ENCODE data around the gene EYA4.
"Not testable (repeated sequence)": the region's sequence is repeated elsewhere in the genome, so short reads cannot be mapped to it uniquely, and the experiment has no call there.

EYA4 gene

GRCh38 chr6:133390168-133390567 lies 149.0 kb downstream of the EYA4 start:
- TF ChIP-seq POLR2A (IDR thresholded peaks at IDR 0.05; ENCODE audit: low read depth, low read length) (no peak), TAF1 (IDR thresholded peaks at IDR 0.05; ENCODE audit: borderline replicate concordance, low read depth, low read length) (no peak), POLR2AphosphoS5 (IDR thresholded peaks at IDR 0.05; ENCODE audit: low read depth, low read length) (no peak)
- FAIRE-seq (no peak), DNase-seq (ENCODE audit: insufficient read length) (no peak)

GRCh38 chr6:133392015-133392414 lies 150.9 kb downstream of the EYA4 start:
- TF ChIP-seq POLR2A (IDR thresholded peaks at IDR 0.05; ENCODE audit: low read depth, low read length) = no peak
- no peak for TF ChIP-seq TAF1 (IDR thresholded peaks at IDR 0.05; ENCODE audit: borderline replicate concordance, low read depth, low read length)
- no peak for TF ChIP-seq POLR2AphosphoS5 (IDR thresholded peaks at IDR 0.05; ENCODE audit: low read depth, low read length)
- DNase-seq (ENCODE audit: insufficient read length) (no peak), FAIRE-seq (no peak)

- TF ChIP-seq TAF1 (IDR thresholded peaks at IDR 0.05; ENCODE audit: borderline replicate concordance, low read depth, low read length) (no peak), POLR2AphosphoS5 (IDR thresholded peaks at IDR 0.05; ENCODE audit: low read depth, low read length) (no peak)
- FAIRE-seq = no peak
- DNase-seq (ENCODE audit: insufficient read length) = no peak
Measured at GRCh38 chr6:133392641-133393040, 151.5 kb downstream of the EYA4 start.

- no peak for TF ChIP-seq TAF1 (IDR thresholded peaks at IDR 0.05; ENCODE audit: borderline replicate concordance, low read depth, low read length)
- DNase-seq (ENCODE audit: insufficient read length) (no peak), FAIRE-seq (no peak)
Measured at GRCh38 chr6:133393891-133394290, 152.7 kb downstream of the EYA4 start.

GRCh38 chr6:133394630-133395029 lies 153.5 kb downstream of the EYA4 start:
- DNase-seq (ENCODE audit: insufficient read length) (no peak), FAIRE-seq (no peak)
- no peak for TF ChIP-seq TAF1 (IDR thresholded peaks at IDR 0.05; ENCODE audit: borderline replicate concordance, low read depth, low read length)
- no peak for TF ChIP-seq POLR2AphosphoS5 (IDR thresholded peaks at IDR 0.05; ENCODE audit: low read depth, low read length)
- TF ChIP-seq POLR2A (IDR thresholded peaks at IDR 0.05; ENCODE audit: low read depth, low read length) = no peak

GRCh38 chr6:133396233-133396983 lies 155.3 kb downstream of the EYA4 start:
- TF ChIP-seq POLR2A (IDR thresholded peaks at IDR 0.05; ENCODE audit: low read depth, low read length) (no peak), POLR2AphosphoS5 (IDR thresholded peaks at IDR 0.05; ENCODE audit: low read depth, low read length) (no peak), TAF1 (IDR thresholded peaks at IDR 0.05; ENCODE audit: borderline replicate concordance, low read depth, low read length) (no peak)
- no peak for FAIRE-seq
- no peak for DNase-seq (ENCODE audit: insufficient read length)

GRCh38 chr6:133396984-133397348 lies 155.8 kb downstream of the EYA4 start:
- no peak for FAIRE-seq
- DNase-seq (ENCODE audit: insufficient read length) = no peak
- no peak for TF ChIP-seq POLR2A (IDR thresholded peaks at IDR 0.05; ENCODE audit: low read depth, low read length)
- no peak for TF ChIP-seq TAF1 (IDR thresholded peaks at IDR 0.05; ENCODE audit: borderline replicate concordance, low read depth, low read length)
- TF ChIP-seq POLR2AphosphoS5 (IDR thresholded peaks at IDR 0.05; ENCODE audit: low read depth, low read length) = no peak

GRCh38 chr6:133397601-133398000 lies 156.4 kb downstream of the EYA4 start:
- DNase-seq (ENCODE audit: insufficient read length) = not testable (repeated sequence)

GRCh38 chr6:133399426-133399825 lies 158.3 kb downstream of the EYA4 start:
- FAIRE-seq (no peak), DNase-seq (ENCODE audit: insufficient read length) (no peak)
- TF ChIP-seq POLR2AphosphoS5 (IDR thresholded peaks at IDR 0.05; ENCODE audit: low read depth, low read length) = no peak
- no peak for TF ChIP-seq TAF1 (IDR thresholded peaks at IDR 0.05; ENCODE audit: borderline replicate concordance, low read depth, low read length)
- TF ChIP-seq POLR2A (IDR thresholded peaks at IDR 0.05; ENCODE audit: low read depth, low read length) = no peak

More at GRCh38 chr6:133397601-133398000, 156.4 kb downstream of the EYA4 start:
- not testable (repeated sequence) for FAIRE-seq

- DNase-seq (ENCODE audit: insufficient read length) (no peak), FAIRE-seq (no peak)
Measured at GRCh38 chr6:133404151-133404550, 163.0 kb downstream of the EYA4 start.

GRCh38 chr6:133404728-133405127 lies 163.6 kb downstream of the EYA4 start:
- TF ChIP-seq POLR2AphosphoS5 (IDR thresholded peaks at IDR 0.05; ENCODE audit: low read depth, low read length) = no peak
- no peak for TF ChIP-seq TAF1 (IDR thresholded peaks at IDR 0.05; ENCODE audit: borderline replicate concordance, low read depth, low read length)
- no peak for TF ChIP-seq POLR2A (IDR thresholded peaks at IDR 0.05; ENCODE audit: low read depth, low read length)
- no peak for DNase-seq (ENCODE audit: insufficient read length)
- FAIRE-seq = no peak

More at GRCh38 chr6:133404151-133404550, 163.0 kb downstream of the EYA4 start:
- no peak for TF ChIP-seq POLR2AphosphoS5 (IDR thresholded peaks at IDR 0.05; ENCODE audit: low read depth, low read length)
- TF ChIP-seq TAF1 (IDR thresholded peaks at IDR 0.05; ENCODE audit: borderline replicate concordance, low read depth, low read length) = no peak
- TF ChIP-seq POLR2A (IDR thresholded peaks at IDR 0.05; ENCODE audit: low read depth, low read length) = no peak

GRCh38 chr6:133407320-133408100 lies 166.4 kb downstream of the EYA4 start:
- TF ChIP-seq POLR2AphosphoS5 (IDR thresholded peaks at IDR 0.05; ENCODE audit: low read depth, low read length) = no peak
- no peak for TF ChIP-seq TAF1 (IDR thresholded peaks at IDR 0.05; ENCODE audit: borderline replicate concordance, low read depth, low read length)
- TF ChIP-seq POLR2A (IDR thresholded peaks at IDR 0.05; ENCODE audit: low read depth, low read length) = no peak
- no peak for DNase-seq (ENCODE audit: insufficient read length)
- no peak for FAIRE-seq

All from GM12892 (cell line).